HK-2 (cell line): ENCODE data around the gene CTU2.

Experiments
- DNase-seq: peaks from one replicate; pipeline ENCODE4 v3.0.0-alpha.2; 2018; ENCODE audit not compliant: unreplicated experiment

The CTU2 gene

DNA sequence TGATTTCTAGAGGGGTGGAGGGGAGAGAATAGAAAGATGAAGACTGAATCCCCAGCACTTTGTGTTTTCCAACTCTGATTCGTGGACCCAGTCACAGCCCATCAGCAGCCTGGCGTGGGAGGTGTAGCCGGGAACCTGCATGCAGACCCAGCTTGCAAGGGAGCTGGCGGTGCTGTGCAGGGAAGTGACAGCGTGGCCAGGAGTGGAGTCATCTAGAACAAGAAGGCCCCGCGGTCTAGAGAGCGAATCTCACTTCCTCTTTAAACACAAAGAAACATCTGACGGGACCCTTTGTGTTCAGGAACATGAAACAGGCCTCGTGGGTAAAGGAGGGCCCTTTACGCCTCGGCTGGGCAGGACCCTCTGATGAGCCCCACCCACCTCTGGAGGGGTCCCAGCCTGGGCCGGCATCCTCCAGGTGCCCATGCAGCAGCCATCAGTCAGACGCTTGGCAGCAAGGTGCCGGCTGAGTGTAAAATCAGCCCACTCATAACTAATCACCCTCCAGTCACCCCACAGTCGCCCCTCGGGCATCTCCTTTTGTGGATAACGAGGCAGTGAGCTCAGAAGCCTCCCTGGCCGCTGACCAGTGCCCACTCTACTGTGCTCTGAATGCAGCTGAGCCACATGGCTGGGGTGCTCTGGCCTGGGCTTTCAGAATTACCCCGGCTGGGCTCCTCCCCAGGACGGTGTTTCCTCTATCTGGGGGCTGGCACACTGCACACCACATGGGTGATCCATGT, 24.4 kb upstream of the CTU2 start:
- DNase-seq = no peak

DNA sequence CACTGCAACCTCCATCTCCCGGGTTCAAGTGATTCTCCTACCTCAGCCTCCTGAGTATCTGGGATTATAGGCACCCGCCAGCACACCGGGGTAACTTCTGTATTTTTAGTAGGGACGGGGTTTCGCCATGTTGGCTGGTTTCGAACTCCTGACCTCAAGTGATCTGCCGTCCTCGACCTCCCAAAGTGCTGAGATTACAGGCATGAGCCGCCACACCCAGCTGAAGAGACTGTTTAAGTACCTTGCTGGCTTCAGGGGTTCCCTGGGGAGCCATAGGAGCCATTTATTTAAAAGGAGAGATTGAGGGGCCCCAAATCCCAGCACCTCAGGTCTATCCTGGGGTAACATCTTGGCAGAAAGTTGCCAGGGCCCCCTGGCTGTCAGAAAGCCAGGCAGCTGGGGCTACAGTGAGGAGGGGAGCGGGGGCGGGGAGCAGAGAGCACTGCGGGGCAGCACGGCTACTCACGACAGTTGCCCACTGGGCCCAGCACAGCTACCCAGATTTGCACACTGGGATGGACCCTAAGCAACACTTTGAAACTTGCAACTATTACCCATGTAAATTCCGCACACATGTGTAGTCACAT, 21.6 kb upstream of the CTU2 start:
- DNase-seq = no peak

DNA sequence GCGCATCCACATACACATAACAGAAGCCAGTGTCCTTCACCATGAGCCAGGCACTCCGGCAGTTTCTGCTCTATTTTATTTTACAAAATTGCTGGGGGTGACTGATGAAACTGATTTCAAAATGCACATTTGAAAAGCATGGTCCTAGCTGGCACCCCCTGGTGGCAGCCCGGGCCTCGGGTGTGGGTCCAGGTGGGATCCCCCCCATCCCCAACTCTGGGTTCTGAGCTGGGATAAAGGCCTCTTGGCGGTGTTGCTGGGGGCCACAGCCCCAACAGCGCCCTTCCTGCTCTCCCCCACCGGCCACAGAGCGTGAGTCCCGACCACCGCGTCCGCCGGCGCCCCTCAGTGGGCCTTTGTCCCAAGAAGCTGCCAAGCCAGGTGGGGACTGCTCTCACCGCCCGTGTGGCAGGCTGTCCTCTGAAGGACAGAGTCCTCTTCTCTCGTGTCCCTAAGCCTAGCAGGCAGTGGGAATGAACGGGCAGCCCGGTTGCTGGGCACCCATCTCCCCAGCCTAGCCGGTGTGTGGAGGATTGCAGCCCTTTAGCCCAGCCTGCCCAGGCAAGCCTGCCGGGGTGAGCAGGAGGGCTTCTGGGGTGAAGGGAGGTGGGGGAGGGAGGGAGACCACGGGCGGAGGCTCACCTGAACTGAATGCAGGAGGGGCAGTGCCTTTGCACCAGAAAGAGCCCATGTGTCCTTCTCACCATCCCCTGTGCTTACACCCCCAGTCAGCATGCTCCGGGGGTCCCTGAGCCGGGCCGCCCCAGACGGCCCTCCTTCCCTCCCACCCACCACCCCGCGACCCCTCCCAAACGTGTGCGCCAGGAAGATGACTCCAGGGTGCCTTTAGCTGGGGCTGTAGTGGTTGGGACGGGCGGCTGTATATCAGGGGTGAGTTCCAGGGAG, 20.9 kb upstream of the CTU2 start:
- DNase-seq = no peak

DNA sequence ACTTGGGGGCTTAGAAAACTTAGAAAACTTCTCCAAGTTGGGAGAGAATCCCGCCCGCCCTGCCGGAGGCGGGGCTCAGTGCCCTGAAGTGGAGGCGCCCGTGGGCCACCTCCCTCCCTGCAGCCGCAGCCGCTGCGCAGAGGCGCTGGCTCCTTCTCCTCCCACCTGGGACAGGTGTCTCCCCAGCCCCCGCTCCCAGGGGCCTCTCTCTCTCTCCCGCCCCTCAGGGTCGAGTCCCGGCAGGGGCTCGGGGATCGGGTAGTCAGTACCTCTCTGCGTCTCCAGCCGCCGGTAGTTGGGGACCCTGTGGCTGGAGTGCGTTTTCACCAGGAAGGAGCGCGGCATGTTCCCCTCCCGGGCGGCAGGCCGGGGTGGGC, 20.3 kb upstream of the CTU2 start:
- no peak for DNase-seq

DNA sequence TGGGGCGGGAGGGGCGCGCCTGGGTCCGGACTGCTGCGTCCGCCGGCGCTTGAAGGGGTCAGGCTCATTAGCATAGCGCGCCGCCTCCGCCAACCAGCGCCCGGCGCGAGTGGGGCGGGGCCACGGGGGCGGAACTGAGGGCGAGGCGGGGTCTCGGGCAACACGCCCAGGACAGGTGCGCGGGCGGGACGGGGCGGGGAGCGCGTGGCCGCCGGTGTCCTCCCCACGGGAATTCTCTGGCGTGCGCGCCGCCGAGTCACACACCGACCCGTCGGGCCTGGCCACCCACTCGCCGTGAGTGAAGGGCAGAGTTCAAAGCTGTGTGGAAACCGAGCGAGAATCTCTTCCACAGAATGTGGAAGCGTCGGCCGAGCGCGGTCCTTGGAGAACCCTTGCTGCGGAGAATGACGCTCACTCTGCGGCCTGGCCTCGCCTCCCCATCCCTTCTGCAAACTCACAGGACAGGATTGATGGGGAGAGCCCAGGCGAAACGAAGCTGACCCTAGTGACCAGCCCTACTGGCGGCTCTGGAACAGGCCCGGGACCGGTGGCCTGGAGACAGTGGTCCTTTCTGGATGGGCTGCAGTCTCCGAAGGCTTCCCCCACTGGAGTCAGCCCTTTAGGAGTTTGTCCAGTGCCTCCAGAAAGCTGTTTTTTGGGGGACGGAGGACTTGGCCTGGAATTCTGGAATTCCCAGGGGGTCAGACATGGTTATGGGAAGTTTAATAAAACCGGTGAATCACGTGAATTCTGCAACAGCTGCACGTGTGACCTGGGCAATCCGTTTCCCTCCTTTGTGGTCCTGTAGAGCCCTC, 19.7 kb upstream of the CTU2 start, which contains the start of gene SNAI3:
Gene SNAI3, minus strand, starts transcription at position 69 of the 815 bp plus-strand sequence. CDS start 101 bp downstream, outside the sequence.
- peak; percentile 78 for DNase-seq

DNA sequence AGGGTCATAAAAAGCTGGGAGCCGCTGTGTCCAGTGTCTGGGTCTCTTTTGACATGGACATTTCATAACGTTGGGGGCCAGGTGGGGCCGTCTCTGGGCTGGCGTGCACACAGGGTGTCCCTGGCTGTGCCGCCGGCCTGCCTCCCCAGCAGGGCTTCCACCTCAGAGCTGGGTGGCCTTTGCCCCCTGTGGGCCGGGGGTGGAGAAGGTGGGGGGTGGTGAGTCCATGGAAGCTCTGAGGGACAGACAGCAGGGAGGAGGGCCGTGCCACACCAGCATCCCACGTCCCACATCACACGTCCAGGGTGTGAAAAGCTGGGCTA, 19.1 kb upstream of the CTU2 start:
- no peak for DNase-seq

DNA sequence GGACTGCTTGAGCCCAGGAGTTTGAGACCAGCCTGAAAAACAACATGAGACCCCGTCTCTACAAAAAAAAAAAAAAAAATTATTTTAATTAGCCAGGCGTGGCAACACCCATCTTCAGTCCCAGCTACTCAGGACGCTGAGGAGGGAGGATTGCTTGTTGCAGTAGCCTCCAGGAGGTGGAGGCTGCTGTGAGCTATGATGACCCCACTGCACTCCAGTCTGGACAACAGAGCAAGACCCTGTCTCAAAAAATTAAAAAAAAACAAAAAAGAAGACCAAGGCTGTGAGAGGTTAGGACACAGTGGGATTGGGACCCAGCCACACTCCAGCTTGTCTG, 18.7 kb upstream of the CTU2 start:
- no peak for DNase-seq

DNA sequence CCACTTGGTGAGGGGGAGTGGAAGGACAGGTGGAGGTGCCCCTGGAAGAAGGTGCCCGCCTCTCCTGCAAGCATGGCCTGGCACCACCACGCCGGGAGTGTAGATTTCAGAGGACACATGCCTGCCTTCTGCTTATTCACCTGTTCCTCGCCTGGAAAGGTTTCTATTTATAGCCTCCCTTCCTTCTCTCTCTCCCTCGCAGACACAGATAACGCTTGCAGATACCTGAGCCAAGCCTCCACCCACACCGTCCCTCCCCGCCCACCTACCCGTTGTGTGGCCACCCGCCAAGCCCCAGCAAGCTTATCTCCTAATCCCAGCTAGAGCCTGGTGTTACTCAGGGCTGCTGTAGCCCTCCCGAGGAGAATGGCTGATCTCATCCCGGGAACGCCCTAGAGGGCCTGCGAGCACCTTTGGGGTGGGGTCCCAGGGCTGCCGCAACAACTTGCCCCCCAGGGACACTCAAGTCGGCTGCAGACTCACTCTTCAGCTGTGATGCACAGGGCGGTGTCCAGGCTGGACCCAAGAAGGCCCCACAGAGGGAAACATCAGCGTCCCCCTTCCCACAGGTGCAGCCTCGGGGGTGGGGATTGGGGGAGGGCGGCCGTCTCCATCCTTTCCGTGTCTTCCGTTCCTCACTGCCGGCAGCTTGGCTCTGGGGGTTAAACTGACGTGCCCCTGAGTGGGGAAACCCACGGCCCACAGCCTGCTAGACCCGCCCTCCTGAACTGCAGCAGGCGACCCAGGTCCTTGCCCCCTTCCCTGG, 18.1 kb upstream of the CTU2 start:
- DNase-seq = no peak

DNA sequence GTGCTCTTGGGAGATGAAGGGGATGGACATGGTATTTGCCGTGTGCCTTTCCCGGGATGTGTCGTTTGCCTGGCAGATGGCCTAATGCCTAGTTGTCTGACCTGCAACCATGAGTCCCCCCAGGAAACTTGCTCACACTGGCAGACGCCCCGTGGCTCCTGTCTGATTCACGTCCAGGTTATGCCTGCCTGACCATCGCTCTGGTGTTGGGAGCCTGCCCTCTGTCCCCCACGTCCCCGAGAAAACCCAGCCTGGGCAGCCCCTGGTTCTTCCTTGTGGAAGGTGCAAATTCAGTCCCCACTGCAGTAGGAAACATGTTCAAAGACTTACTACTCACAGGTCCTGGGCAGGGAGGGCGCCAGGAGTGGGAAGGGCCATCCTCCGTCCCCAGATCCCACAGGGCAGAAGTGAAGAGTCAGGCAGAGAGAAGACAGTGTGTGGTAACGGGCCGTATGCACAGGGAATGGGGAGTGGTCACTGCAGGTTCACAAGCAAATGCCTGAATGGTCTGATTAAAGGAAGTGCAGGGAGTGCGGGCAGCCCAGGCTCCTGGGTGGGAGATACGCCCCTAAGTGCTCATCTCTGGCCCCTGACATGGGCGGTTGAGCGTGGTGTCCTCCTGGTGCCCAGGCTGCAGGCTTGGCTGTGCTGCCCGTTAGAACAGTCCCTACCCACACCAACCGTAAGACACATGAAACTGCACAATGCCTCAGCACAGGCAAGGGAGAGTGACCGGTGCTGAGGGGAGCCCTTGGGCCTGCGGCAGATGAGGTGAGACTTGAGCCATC, 15.8 kb upstream of the CTU2 start:
- no peak for DNase-seq

DNA sequence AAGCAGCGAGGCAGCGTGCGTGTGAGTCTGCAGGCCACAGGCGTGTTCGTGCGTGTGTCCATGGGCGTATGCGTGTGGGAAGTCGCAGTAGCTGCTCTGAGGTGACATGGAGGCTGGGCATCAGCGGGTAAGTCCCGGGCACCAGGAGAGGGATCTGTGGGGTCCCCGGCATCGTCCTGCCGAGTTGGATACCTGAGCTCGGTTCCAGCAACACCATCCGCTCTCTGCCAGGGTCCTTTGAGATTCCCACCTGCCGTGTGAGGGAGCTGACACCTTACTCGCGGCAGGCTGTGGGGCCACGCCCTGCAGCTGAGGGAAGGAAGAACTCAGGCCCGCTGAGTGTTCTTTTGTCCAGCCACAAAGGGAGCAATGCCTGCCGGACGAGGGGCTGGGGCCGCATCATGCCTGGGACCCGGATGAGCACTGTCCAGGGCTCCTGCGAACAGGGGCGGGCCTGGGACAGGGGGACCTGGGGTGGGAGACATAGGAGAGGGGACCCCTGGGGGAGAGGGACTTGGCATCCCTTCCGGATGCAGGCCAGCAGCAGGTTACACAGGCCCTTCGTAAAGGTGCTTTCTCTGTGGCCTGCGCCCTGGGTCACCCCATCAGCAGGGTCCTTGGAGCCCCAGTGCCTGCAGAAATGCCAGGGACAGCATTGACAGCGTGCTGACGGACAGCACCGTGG, 15.0 kb upstream of the CTU2 start:
- DNase-seq = no peak

DNA sequence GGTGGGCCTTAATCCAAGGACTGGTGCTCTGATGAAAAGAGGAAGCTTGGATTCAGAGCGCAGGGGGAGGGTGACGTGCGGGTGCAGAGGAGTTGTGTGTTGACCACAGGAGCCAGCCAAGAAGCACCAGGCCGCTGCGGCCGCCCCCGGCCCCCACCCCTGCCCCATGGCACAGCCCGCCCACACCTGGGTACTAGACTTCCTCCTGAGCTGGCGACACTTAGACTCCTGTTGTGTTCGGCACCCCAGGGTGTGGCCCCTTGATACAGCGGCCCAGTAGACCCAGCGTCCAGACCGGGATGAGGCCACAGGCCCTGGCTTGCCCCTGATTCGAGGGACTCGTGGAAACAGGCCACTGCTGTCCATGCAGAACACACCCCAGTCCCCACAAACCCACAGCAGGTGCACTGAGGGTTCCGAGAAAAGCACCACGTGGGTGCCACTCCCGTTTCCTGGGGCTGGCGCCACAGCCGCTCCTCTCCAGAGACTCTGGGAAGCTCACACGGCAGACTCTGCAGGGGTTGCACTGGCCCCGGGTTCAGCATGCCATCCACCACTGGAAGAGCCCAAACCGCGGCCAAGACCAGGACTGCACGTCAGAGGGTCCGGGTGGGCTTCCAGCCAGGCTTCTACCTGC, 14.3 kb upstream of the CTU2 start:
- DNase-seq = no peak

DNA sequence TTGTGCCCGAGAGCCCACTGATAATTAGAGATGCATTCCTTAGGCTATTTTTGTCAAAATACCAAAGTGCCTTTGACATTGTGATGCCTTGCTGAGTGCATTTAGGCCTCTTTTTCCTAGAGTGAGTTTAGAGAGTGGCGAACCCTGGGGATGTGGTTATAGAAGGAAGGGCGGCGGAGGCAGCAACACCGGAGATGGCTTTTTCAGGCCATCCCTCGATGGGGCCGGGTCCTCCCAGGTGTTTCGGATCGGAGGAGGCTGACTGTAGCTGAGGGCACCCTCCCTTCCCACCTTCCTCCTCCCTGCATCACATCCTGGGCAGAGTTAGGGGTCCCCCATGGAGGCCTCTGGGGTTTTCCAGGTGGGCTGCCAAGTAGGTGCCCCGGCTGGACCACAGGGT, 13.4 kb upstream of the CTU2 start:
- DNase-seq = no peak

DNA sequence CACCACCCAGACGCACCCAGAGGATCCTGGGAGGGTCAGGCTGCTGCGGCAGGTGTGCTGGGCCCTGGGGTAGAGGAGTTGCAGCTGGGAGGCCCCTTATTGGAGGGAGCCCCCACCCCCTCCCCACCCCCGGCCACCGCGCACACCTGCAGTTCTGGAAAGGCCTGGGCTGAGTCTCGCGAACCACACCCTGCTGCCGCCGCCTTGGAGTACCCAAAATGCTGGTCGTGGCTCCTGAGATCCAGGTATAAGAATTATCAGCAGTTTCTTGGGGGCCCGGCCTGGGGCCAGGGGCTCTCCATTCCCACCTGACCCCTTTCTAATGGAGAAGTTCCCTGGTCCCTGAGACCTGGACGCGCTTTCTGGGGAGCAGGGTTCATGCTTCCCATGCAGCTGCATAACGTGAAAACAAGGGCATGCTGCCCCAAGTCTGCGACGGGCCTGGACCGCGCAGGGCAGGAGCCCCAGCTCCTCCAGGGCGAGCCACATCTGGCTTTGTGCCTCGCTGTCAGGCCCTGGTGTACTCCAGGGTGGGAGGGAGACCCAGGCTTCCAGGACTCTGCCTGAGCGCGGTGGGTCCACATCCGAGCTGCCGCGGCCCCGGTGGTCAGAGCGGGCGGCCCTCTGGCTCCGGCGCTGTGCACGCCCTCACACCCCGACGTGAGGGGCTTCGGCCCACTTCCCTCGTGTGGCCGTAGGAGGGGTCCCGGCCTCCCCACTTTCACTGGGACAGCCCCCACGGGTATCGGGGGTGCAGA, 12.7 kb upstream of the CTU2 start:
- no peak for DNase-seq

DNA sequence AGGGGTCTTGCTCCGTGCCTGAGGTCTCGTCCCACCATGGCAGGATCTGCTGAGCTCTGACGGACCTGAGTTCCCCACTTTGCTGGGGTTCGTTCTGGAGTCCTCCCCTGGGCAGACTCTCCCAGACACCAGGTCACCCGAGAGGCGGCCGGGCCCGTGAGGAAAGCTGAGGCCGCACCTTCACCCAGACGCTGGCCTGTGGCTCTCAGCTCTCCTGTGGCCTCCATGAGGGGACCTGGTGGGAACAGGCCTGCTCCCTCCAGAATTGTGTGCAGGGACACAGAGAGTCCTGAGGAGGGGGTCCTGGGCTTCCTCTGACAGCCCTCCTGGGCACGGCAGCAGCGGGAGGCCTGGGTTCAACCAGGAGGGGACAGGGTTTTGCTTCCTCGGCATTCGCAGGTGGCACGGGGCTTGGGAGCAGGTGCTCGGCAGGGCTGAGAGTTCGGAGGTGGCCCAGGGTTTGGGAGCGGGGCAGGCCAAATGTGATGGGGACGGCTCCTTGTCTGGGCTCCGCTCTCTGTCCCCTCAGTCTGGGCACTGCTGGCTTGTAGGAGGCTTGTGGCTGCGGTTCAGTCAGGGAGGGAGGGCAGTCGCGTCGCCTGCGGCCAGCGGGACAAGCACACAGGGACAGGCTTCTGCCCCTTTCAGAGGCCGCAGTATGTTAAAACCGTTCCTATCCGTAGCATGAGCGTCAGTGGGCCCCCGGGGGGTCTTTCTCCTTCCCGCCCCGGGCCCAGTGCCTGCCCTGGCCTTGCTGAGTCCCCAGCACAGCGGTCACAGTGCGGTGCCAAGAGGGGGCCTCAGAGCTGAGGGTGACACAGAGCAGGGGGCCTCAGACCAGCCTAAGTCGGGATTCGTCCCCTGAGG, 11.8 kb upstream of the CTU2 start:
- no peak for DNase-seq

DNA sequence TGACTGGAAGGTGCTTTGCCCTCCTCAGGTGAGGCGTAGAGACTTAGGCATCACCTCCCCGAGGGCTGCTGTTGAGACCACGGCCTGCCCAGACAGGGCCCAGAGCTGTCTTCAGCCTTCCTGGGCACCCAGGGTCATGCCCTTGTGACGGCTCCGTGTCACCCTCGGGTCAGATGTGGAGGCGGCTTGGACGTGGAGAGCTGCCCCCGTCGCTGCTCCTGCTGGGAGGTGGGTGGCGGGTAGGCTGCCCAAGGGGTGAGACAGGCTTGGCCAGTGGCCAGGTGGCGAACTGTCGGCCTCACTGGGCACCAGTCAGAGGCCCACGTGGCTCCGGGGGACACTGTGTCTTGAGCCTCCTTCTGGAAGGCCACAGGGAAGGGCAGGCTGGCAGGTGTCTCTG, 11.1 kb upstream of the CTU2 start:
- DNase-seq = no peak

DNA sequence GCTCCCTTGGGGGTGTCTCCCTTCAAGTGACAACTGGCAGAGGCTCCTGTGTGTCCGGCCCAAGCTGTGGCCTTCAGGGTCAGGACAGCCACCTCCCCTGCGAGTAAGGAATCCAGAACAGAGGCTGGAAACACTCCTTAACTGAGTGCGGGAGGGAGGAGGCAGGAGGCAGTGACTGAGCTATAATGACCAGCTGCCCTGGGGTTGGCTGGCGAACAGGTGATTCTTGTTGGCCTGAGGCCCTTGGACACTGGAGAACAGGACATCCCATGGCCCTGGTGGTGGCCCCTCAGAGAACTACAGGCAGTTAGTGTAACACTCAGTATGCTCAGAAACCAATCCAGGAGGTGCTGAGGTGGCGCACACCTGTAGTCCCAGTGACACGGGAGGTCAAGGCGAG, 10.6 kb upstream of the CTU2 start:
- DNase-seq = no peak

DNA sequence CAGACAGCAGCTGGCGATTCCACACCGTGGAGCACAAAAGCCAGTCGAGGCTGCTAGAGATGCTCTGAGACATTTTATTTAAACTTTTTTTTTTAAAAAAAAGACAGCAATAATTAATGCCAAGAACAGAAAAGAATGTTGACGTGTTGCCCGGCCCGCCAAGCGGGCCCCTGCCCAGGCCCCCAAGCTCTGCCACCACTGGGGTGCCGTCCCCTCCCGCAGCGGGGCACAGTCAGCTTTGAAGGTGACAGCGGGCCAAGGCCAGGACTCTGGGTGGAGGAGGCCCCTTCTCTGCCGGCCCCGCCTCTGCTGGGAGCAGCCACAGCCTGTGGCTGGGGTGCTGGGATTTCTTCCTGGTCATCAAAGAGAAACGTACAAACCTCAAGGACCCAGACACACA, 9.9 kb upstream of the CTU2 start:
- DNase-seq = no peak
